Measurements from ENCODE around the gene KICS2. TPM values are rescaled to one million over a fixed set of nuclear protein-coding genes. Genes with fewer than 3 reads are reported as not detected.

KICS2 gene
- polyA plus RNA-seq, 1 donor from 2014 or later, result 0.83 TPM

DNA sequence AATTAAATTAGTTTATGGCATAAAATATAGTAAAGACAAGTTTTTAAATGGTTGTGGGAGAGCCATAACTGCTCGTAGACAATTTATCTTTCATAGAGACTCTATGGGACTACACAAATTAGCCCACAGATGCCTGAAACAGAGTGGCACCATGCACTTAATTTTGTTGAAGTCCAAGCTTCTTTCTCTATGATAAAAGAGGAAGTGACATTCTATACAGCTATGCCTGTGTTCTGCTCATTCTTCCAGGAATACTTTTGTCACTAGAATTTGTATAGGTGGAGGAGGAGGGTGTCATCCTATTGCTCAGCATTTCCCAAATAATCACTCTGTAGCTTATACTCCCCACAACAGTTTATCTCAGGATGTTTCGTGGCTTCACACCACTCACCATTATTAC lies 43.7 kb upstream of the KICS2 start:
- Histone ChIP-seq H3K9me2 (ENCODE audit: insufficient read depth, low read length) (no peaks in the 10 kb centered on the region), H3K79me2 (replicated peaks; ENCODE audit: insufficient read depth, low read length) (no peaks in the 10 kb centered on the region), H3K27me3 (ENCODE audit: insufficient read depth, low read depth, low read length) (no peaks in the 10 kb centered on the region), H3K36me3 (ENCODE audit: insufficient read depth, low read length) (no peaks in the 10 kb centered on the region), H3K4me3 (ENCODE audit: low read length) (no peak overlapping the region), H3K27ac (ENCODE audit: low read length) (no peak overlapping the region), H4K20me1 (ENCODE audit: insufficient read depth) (no peaks in the 10 kb centered on the region), H3K9me3 (ENCODE audit: low read length) (no peaks in the 10 kb centered on the region), H3K4me2 (ENCODE audit: low read length) (no peak overlapping the region), H3F3A (ENCODE audit: insufficient read depth, low read length, poor library complexity, severe bottlenecking) (no peaks in the 10 kb centered on the region), H2AFZ (ENCODE audit: low read depth, low read length) (no peak overlapping the region), H3K9ac (ENCODE audit: low read length) (no peak overlapping the region)
- TF ChIP-seq, protein P1, sequence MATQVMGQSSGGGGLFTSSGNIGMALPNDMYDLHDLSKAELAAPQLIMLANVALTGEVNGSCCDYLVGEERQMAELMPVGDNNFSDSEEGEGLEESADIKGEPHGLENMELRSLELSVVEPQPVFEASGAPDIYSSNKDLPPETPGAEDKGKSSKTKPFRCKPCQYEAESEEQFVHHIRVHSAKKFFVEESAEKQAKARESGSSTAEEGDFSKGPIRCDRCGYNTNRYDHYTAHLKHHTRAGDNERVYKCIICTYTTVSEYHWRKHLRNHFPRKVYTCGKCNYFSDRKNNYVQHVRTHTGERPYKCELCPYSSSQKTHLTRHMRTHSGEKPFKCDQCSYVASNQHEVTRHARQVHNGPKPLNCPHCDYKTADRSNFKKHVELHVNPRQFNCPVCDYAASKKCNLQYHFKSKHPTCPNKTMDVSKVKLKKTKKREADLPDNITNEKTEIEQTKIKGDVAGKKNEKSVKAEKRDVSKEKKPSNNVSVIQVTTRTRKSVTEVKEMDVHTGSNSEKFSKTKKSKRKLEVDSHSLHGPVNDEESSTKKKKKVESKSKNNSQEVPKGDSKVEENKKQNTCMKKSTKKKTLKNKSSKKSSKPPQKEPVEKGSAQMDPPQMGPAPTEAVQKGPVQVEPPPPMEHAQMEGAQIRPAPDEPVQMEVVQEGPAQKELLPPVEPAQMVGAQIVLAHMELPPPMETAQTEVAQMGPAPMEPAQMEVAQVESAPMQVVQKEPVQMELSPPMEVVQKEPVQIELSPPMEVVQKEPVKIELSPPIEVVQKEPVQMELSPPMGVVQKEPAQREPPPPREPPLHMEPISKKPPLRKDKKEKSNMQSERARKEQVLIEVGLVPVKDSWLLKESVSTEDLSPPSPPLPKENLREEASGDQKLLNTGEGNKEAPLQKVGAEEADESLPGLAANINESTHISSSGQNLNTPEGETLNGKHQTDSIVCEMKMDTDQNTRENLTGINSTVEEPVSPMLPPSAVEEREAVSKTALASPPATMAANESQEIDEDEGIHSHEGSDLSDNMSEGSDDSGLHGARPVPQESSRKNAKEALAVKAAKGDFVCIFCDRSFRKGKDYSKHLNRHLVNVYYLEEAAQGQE (IDR thresholded peaks at IDR 0.05; ENCODE audit: borderline replicate concordance), result no peak
- TF ChIP-seq EZH2 (IDR thresholded peaks at IDR 0.05; ENCODE audit: borderline replicate concordance, insufficient read depth, low read length, poor library complexity, severe bottlenecking), result no peak
- no peak for TF ChIP-seq TAF1 (IDR thresholded peaks at IDR 0.05; ENCODE audit: low read depth)
- no peak for TF ChIP-seq MXI1 (conservative IDR thresholded peaks at IDR 0.05; ENCODE audit: poor library complexity, severe bottlenecking)
- TF ChIP-seq EP300 (conservative IDR thresholded peaks at IDR 0.05; ENCODE audit: poor library complexity, severe bottlenecking), result no peak

DNA sequence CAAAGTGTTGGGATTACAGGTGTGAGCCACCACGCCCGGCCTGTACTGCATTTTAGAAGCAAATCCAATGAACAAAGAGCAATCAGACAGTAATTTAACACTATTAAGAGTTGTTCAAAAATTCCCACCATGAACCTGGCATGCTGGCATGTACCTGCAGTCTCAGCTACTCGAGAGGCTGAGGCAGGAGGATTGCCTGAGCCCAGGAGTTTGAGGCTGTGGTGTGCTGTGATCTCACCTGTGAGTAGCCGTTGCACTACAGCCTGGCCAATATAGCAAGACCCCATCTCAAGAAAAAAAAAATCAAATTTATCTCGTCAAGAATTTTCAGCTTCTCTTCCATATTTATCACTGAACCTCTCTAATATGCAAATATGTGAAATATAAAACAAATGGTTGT lies 39.7 kb upstream of the KICS2 start:
- H3K9me3 ChIP-seq (ENCODE audit: low read length), result no peaks in the 10 kb centered on the region
- no peaks in the 10 kb centered on the region for H4K20me1 ChIP-seq (ENCODE audit: insufficient read depth)
- no peaks in the 10 kb centered on the region for H3K27me3 ChIP-seq (ENCODE audit: insufficient read depth, low read depth, low read length)
- no peaks in the 10 kb centered on the region for H3K36me3 ChIP-seq (ENCODE audit: insufficient read depth, low read length)
- H3K9ac ChIP-seq (ENCODE audit: low read length), result no peak overlapping the region
- H3K9me2 ChIP-seq (ENCODE audit: insufficient read depth, low read length), result no peaks in the 10 kb centered on the region
- H3K4me2 ChIP-seq (ENCODE audit: low read length), result no peak overlapping the region
- H2AFZ ChIP-seq (ENCODE audit: low read depth, low read length), result no peak overlapping the region
- TF ChIP-seq SMC3 (conservative IDR thresholded peaks at IDR 0.05; ENCODE audit: poor library complexity) (no peak), MXI1 (conservative IDR thresholded peaks at IDR 0.05; ENCODE audit: poor library complexity, severe bottlenecking) (no peak), EZH2 (IDR thresholded peaks at IDR 0.05; ENCODE audit: borderline replicate concordance, insufficient read depth, low read length, poor library complexity, severe bottlenecking) (no peak), TAF1 (IDR thresholded peaks at IDR 0.05; ENCODE audit: low read depth) (no peak)
- no peaks in the 10 kb centered on the region for H3K79me2 ChIP-seq (replicated peaks; ENCODE audit: insufficient read depth, low read length)
- no peak overlapping the region for H3K27ac ChIP-seq (ENCODE audit: low read length)
- H3F3A ChIP-seq (ENCODE audit: insufficient read depth, low read length, poor library complexity, severe bottlenecking), result no peaks in the 10 kb centered on the region
- H3K4me3 ChIP-seq (ENCODE audit: low read length), result no peak overlapping the region

DNA sequence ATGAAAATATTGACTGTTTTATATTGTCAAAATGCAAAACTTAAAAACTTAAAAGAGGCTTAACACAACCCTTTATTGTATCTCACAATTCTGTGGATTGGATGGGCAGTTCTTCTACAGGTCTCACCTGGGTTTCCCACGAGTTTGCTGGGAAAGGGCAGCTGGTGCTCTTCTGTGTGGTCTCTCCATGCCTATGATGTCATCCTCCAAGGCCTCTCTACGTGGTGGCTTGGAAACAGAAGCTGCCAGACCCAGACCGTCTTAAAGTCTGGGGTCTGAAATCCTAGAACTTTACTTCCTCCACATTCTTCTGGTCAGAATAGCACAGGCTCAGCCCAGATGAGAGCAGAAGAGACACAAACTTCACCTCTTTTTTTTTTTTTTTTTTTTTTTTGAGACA lies 36.5 kb upstream of the KICS2 start:
- no peak overlapping the region for H2AFZ ChIP-seq (ENCODE audit: low read depth, low read length)
- no peaks in the 10 kb centered on the region for H3K36me3 ChIP-seq (ENCODE audit: insufficient read depth, low read length)
- H3K9ac ChIP-seq (ENCODE audit: low read length), result no peak overlapping the region
- H4K20me1 ChIP-seq (ENCODE audit: insufficient read depth), result no peaks in the 10 kb centered on the region
- no peak overlapping the region for H3K27ac ChIP-seq (ENCODE audit: low read length)
- H3K4me2 ChIP-seq (ENCODE audit: low read length), result no peak overlapping the region
- H3K27me3 ChIP-seq (ENCODE audit: insufficient read depth, low read depth, low read length), result no peaks in the 10 kb centered on the region
- no peak for TF ChIP-seq EP300 (conservative IDR thresholded peaks at IDR 0.05; ENCODE audit: poor library complexity, severe bottlenecking)
- TF ChIP-seq POLR2AphosphoS5 (IDR thresholded peaks at IDR 0.05), result no peak
- TF ChIP-seq RAD21 (conservative IDR thresholded peaks at IDR 0.05), result no peak
- no peak for TF ChIP-seq MXI1 (conservative IDR thresholded peaks at IDR 0.05; ENCODE audit: poor library complexity, severe bottlenecking)
- no peak for TF ChIP-seq TAF1 (IDR thresholded peaks at IDR 0.05; ENCODE audit: low read depth)
- TF ChIP-seq, protein P2, sequence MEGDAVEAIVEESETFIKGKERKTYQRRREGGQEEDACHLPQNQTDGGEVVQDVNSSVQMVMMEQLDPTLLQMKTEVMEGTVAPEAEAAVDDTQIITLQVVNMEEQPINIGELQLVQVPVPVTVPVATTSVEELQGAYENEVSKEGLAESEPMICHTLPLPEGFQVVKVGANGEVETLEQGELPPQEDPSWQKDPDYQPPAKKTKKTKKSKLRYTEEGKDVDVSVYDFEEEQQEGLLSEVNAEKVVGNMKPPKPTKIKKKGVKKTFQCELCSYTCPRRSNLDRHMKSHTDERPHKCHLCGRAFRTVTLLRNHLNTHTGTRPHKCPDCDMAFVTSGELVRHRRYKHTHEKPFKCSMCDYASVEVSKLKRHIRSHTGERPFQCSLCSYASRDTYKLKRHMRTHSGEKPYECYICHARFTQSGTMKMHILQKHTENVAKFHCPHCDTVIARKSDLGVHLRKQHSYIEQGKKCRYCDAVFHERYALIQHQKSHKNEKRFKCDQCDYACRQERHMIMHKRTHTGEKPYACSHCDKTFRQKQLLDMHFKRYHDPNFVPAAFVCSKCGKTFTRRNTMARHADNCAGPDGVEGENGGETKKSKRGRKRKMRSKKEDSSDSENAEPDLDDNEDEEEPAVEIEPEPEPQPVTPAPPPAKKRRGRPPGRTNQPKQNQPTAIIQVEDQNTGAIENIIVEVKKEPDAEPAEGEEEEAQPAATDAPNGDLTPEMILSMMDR (IDR thresholded peaks at IDR 0.05; ENCODE audit: poor library complexity, severe bottlenecking), result no peak
- no peak for TF ChIP-seq EZH2 (IDR thresholded peaks at IDR 0.05; ENCODE audit: borderline replicate concordance, insufficient read depth, low read length, poor library complexity, severe bottlenecking)
- TF ChIP-seq, protein P1 (IDR thresholded peaks at IDR 0.05; ENCODE audit: borderline replicate concordance), result no peak
- no peak for TF ChIP-seq SMC3 (conservative IDR thresholded peaks at IDR 0.05; ENCODE audit: poor library complexity)
- H3K9me2 ChIP-seq (ENCODE audit: insufficient read depth, low read length), result no peaks in the 10 kb centered on the region
- no peaks in the 10 kb centered on the region for H3K9me3 ChIP-seq (ENCODE audit: low read length)
- H3K79me2 ChIP-seq (replicated peaks; ENCODE audit: insufficient read depth, low read length), result no peaks in the 10 kb centered on the region
- H3K4me3 ChIP-seq (ENCODE audit: low read length), result no peak overlapping the region
- H3F3A ChIP-seq (ENCODE audit: insufficient read depth, low read length, poor library complexity, severe bottlenecking), result no peaks in the 10 kb centered on the region
